Liver (tissue), 9 donors: ENCODE measurements around the gene ANTXR2. TPM values are rescaled to one million over a fixed set of nuclear protein-coding genes. Genes with fewer than 3 reads are reported as not detected.

ENCODE experiments used
- DNase-seq: peaks from one replicate; pipeline ENCODE4 v3.0.0-alpha.2; 2017; ENCODE audit warnings: low spot score
- H3K27ac ChIP-seq, 2 donors: one replicate each; pipeline ENCODE4 v1.7.0; 2013; ENCODE audit warnings: inconsistent platforms in 2 of 2, low read length in 2 of 2, control low read depth in 1 of 2, low read depth in 1 of 2, mild to moderate bottlenecking in 1 of 2
- H3K27me3 ChIP-seq, 4 donors: one replicate each; pipeline versions ENCODE4 v1.6.1 to v1.7.0; 2013; ENCODE audit warnings: low read length in 3 of 4, inconsistent platforms in 1 of 4, mild to moderate bottlenecking in 1 of 4, moderate library complexity in 1 of 4; ENCODE audit not compliant: control insufficient read depth in 4 of 4, insufficient read depth in 4 of 4
- H3K36me3 ChIP-seq, 4 donors: one replicate each; pipeline versions ENCODE4 v1.6.1 to v1.7.0; 2013; ENCODE audit warnings: low read length in 3 of 4, mild to moderate bottlenecking in 3 of 4, low read depth in 1 of 4, moderate library complexity in 1 of 4; ENCODE audit not compliant: control insufficient read depth in 4 of 4, insufficient read depth in 3 of 4
- H3K4me1 ChIP-seq, 4 donors: one replicate each; pipeline versions ENCODE4 v1.6.1 to v1.7.0; 2013; ENCODE audit warnings: low read length in 3 of 4, mild to moderate bottlenecking in 3 of 4, moderate library complexity in 1 of 4; ENCODE audit not compliant: control insufficient read depth in 4 of 4, insufficient read depth in 4 of 4
- H3K4me3 ChIP-seq, 3 donors: one replicate each; pipeline versions ENCODE4 v1.6.1 to v1.7.0; 2013; ENCODE audit warnings: low read length in 3 of 3, control low read depth in 1 of 3, low read depth in 1 of 3, mild to moderate bottlenecking in 1 of 3
- H3K9ac ChIP-seq, 2 donors: one replicate each; pipeline ENCODE4 v1.7.0; 2013; ENCODE audit warnings: low read length in 2 of 2, mild to moderate bottlenecking in 2 of 2, moderate library complexity in 2 of 2, control low read depth in 1 of 2, low read depth in 1 of 2
- H3K9me3 ChIP-seq, 4 donors: one replicate each; pipeline versions ENCODE4 v1.6.1 to v1.7.0; 2013; ENCODE audit warnings: low read length in 3 of 4; ENCODE audit not compliant: control insufficient read depth in 4 of 4
- EGR1 ChIP-seq, 2 donors: IDR thresholded peaks; 2 replicates each; pipeline ENCODE4 v1.6.1; 2016 to 2018; ENCODE audit warnings: antibody characterized with exemption in 2 of 2, low read depth in 2 of 2
- FOXA1 ChIP-seq: IDR thresholded peaks from 2 replicates; pipeline ENCODE4 v1.6.1; 2016; ENCODE audit warnings: antibody characterized with exemption
- FOXA2 ChIP-seq: IDR thresholded peaks from 2 replicates; pipeline ENCODE4 v1.6.1; 2016; ENCODE audit warnings: antibody characterized with exemption
- GABPA ChIP-seq, 2 donors: IDR thresholded peaks in 1 of 2; conservative IDR thresholded peaks in 1 of 2; 2 replicates each; pipeline ENCODE4 v1.6.1; 2016; ENCODE audit warnings: antibody characterized with exemption in 2 of 2, mild to moderate bottlenecking in 1 of 2, moderate library complexity in 1 of 2
- HNF4A ChIP-seq, 2 donors: conservative IDR thresholded peaks; 2 replicates each; pipeline ENCODE4 v1.6.1; 2016; ENCODE audit warnings: antibody characterized with exemption in 2 of 2, mild to moderate bottlenecking in 2 of 2
- HNF4G ChIP-seq: IDR thresholded peaks from 2 replicates; pipeline ENCODE4 v1.6.1; 2016; ENCODE audit warnings: antibody characterized with exemption
- JUND ChIP-seq, 2 donors: IDR thresholded peaks; 2 replicates each; pipeline ENCODE4 v1.6.1; 2016; ENCODE audit warnings: antibody characterized with exemption in 2 of 2
- NR2F2 ChIP-seq: IDR thresholded peaks from 2 replicates; pipeline ENCODE4 v1.6.1; 2016; ENCODE audit warnings: antibody characterized with exemption
- RAD21 ChIP-seq, 2 donors: IDR thresholded peaks; 2 replicates each; pipeline ENCODE4 v1.6.1; 2016; ENCODE audit warnings: antibody characterized with exemption in 2 of 2, mild to moderate bottlenecking in 2 of 2
- REST ChIP-seq: IDR thresholded peaks from 2 replicates; pipeline ENCODE4 v1.6.1; 2016; ENCODE audit warnings: antibody characterized with exemption, mild to moderate bottlenecking
- RXRA ChIP-seq, 2 donors: IDR thresholded peaks; 2 replicates each; pipeline ENCODE4 v1.6.1; 2017 to 2018; ENCODE audit warnings: antibody characterized with exemption in 2 of 2, mild to moderate bottlenecking in 1 of 2
- SP1 ChIP-seq: IDR thresholded peaks from 2 replicates; pipeline ENCODE4 v1.6.1; 2018; ENCODE audit warnings: antibody characterized with exemption, mild to moderate bottlenecking
- TAF1 ChIP-seq: conservative IDR thresholded peaks from 2 replicates; pipeline ENCODE4 v1.6.1; 2016; ENCODE audit warnings: antibody characterized with exemption, mild to moderate bottlenecking
- YY1 ChIP-seq: IDR thresholded peaks from 2 replicates; pipeline ENCODE4 v1.6.1; 2016; ENCODE audit warnings: antibody characterized with exemption, mild to moderate bottlenecking
- ZBTB33 ChIP-seq: IDR thresholded peaks from 2 replicates; pipeline ENCODE4 v1.6.1; 2016; ENCODE audit warnings: antibody characterized with exemption
- WGBS: extraction: QIAGEN DNeasy Blood & Tissue Kit; methylation state at CpG from one replicate; pipeline ENCODE4 v1.1.7; 2013; 5-methylcytosine and 5-hydroxymethylcytosine counted together
- polyA plus RNA-seq, 2 donors: library from polyadenylated mRNA; stranded (reverse) in 1 of 2; unstranded in 1 of 2; fragments of 200-250 nt in 1 of 2; fragments of >200 nt in 1 of 2; fragmentation: Nextera tagmentation in 1 of 2; extraction: Ambion mirVana in 1 of 2; gene quantifications; one replicate each; pipeline versions ENCODE4 v1.2.1 to v1.2.3, GENCODE V29; 2013 to 2015
- total RNA-seq, 2 donors: library from RNA; depleted of rRNA; stranded (reverse); fragments of >200 nt; gene quantifications; one replicate each; pipeline ENCODE4 v1.2.3, GENCODE V29; 2014
- TF ChIP-seq, protein P1 (sequence below): IDR thresholded peaks from 2 replicates; pipeline ENCODE4 v1.6.1; 2016; ENCODE audit warnings: antibody characterized with exemption
- TF ChIP-seq, protein P2 (sequence below): IDR thresholded peaks from 2 replicates; pipeline ENCODE4 v1.6.1; 2016; ENCODE audit warnings: antibody characterized with exemption
- TF ChIP-seq, protein P3 (sequence below): fragments of 150-350 bp; IDR thresholded peaks from 2 replicates; pipeline ENCODE4 v1.5.1; 2017; ENCODE audit warnings: improper control_type of control experiment, low read depth, low read length; ENCODE audit not compliant: missing input control
- donor health status: healthy.
- donor health status: healthy.
- donor health status: healthy.
- donor health status: healthy.
- donor health status: healthy.

The ANTXR2 gene
- total and polyA plus RNA-seq, 4 donors = 16.1 to 30.5 (median 21.3) TPM

- peaks cover 0 to 25% (median 19%) of the 10 kb centered on the region in 4 donors for H3K4me1 ChIP-seq
- peak overlapping the region; percentile 76 to 79 for H3K9ac ChIP-seq
- H3K27ac ChIP-seq = peak overlapping the region; percentile 93 to 96
- no peak for TF ChIP-seq FOXA2
- peak; percentile 22 for TF ChIP-seq NR2F2
- H3K9me3 ChIP-seq = no peaks in the 10 kb centered on the region
- H3K27me3 ChIP-seq = no peaks in the 10 kb centered on the region
- no peak for DNase-seq
- WGBS = 5% methylated on average over 15 of the region's 15 CpGs
- peak overlapping the region; percentile 77 to 85 (median 84) for H3K4me3 ChIP-seq
- peaks cover 0 to 7% (median 4%) of the 10 kb centered on the region in 4 donors for H3K36me3 ChIP-seq
Measured at GRCh38 chr4:80071604-80072227, 1.3 kb downstream of the ANTXR2 start.

GRCh38 chr4:80070880-80071603 lies 2.0 kb downstream of the ANTXR2 start:
- no peaks in the 10 kb centered on the region for H3K27me3 ChIP-seq
- no peak for DNase-seq
- H3K27ac ChIP-seq = peak overlapping the region; percentile 93 to 96
- peak in 1 of 2 donors; percentile 41 for TF ChIP-seq HNF4A (conservative IDR thresholded peaks at IDR 0.05)
- TF ChIP-seq, protein P1, sequence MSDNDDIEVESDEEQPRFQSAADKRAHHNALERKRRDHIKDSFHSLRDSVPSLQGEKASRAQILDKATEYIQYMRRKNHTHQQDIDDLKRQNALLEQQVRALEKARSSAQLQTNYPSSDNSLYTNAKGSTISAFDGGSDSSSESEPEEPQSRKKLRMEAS = peak; percentile 36
- peak; percentile 46 for TF ChIP-seq FOXA1
- no peak for TF ChIP-seq NR2F2
- TF ChIP-seq, protein P2, sequence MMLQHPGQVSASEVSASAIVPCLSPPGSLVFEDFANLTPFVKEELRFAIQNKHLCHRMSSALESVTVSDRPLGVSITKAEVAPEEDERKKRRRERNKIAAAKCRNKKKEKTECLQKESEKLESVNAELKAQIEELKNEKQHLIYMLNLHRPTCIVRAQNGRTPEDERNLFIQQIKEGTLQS = no peak
- peak in 1 of 2 donors; percentile 31 for TF ChIP-seq JUND (IDR thresholded peaks at IDR 0.05)
- TF ChIP-seq HNF4G = no peak
- TF ChIP-seq GABPA (IDR thresholded peaks at IDR 0.05 in 1 of 2, conservative IDR thresholded peaks at IDR 0.05 in 1 of 2) = no peak
- TF ChIP-seq REST = peak; percentile 40
- TF ChIP-seq RXRA (IDR thresholded peaks at IDR 0.05) = peak in 1 of 2 donors; percentile 30
- peak; percentile 40 for TF ChIP-seq SP1
- peak; percentile 82 for TF ChIP-seq FOXA2
- TF ChIP-seq YY1 = peak; percentile 28
- TF ChIP-seq ZBTB33 = no peak
- TF ChIP-seq RAD21 (IDR thresholded peaks at IDR 0.05) = peak in 1 of 2 donors; percentile 10
- peak; percentile 86 to 92 for TF ChIP-seq EGR1 (IDR thresholded peaks at IDR 0.05; ENCODE audit: low read depth in 2 of 2)
- no peak for TF ChIP-seq TAF1
- TF ChIP-seq, protein P3, sequence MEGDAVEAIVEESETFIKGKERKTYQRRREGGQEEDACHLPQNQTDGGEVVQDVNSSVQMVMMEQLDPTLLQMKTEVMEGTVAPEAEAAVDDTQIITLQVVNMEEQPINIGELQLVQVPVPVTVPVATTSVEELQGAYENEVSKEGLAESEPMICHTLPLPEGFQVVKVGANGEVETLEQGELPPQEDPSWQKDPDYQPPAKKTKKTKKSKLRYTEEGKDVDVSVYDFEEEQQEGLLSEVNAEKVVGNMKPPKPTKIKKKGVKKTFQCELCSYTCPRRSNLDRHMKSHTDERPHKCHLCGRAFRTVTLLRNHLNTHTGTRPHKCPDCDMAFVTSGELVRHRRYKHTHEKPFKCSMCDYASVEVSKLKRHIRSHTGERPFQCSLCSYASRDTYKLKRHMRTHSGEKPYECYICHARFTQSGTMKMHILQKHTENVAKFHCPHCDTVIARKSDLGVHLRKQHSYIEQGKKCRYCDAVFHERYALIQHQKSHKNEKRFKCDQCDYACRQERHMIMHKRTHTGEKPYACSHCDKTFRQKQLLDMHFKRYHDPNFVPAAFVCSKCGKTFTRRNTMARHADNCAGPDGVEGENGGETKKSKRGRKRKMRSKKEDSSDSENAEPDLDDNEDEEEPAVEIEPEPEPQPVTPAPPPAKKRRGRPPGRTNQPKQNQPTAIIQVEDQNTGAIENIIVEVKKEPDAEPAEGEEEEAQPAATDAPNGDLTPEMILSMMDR = no peak
- H3K9ac ChIP-seq = peak overlapping the region; percentile 76 to 79
- 23% methylated on average over 6 of the region's 6 CpGs for WGBS
- peak overlapping the region; percentile 77 to 85 (median 84) for H3K4me3 ChIP-seq
- H3K9me3 ChIP-seq = no peaks in the 10 kb centered on the region
- peaks cover 0 to 10% (median 4%) of the 10 kb centered on the region in 4 donors for H3K36me3 ChIP-seq
- H3K4me1 ChIP-seq = peaks cover 0 to 27% (median 20%) of the 10 kb centered on the region in 4 donors
